HL-60 (cell line): ENCODE measurements around the gene ADSL.

Experiments used
- CTCF ChIP-seq: IDR thresholded peaks from one replicate; pipeline ENCODE4 v1.5.1; 2011; ENCODE audit warnings: low read length, control low read depth, inconsistent platforms; ENCODE audit not compliant: insufficient read depth
- GABPA ChIP-seq: IDR thresholded peaks from 2 replicates; pipeline ENCODE4 v1.6.1; 2012; ENCODE audit warnings: low read depth
- POLR2AphosphoS5 ChIP-seq: IDR thresholded peaks from 2 replicates; pipeline ENCODE4 v1.6.1; 2012; ENCODE audit warnings: low read depth
- SPI1 ChIP-seq: IDR thresholded peaks from 2 replicates; pipeline ENCODE4 v1.6.1; 2012; ENCODE audit warnings: low read depth, mild to moderate bottlenecking, borderline replicate concordance

- TF ChIP-seq POLR2AphosphoS5 = no peak
- TF ChIP-seq CTCF = no peak
- peak; percentile 29; the same call in 1 of the 2 replicates for TF ChIP-seq SPI1
- no peak for TF ChIP-seq GABPA
Observed at GRCh38 chr22:40434745-40435144, 88.4 kb downstream of the ADSL start.
